ENCODE measurements around the gene DLG2. TPM values are rescaled to one million over a fixed set of nuclear protein-coding genes. Genes with fewer than 3 reads are reported as not detected.

Gene DLG2
- total RNA-seq, 1 donor from 2014 or later = 7.2 TPM

DNA sequence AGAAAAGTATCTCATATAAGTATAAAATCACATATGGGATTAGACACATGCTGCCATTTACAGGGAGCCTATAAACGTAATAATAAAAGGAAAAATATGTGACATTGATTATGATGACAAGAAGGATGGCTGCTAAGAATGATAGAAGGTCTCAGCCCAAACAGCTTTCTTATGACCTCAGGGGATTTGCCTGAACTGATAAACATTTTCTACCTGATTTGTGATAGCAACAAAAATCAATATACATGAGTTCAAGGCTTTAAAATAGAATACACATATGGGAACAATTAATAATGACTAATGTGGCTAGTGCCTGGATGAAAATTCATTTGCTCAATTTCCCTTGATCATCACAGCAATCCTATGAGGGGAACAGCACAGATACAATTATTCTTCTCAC lies 1704.2 kb downstream of the DLG2 start:
- intact Hi-C loops (cut with DNase I) = no loop called here
- Histone ChIP-seq H3K27ac (no peak overlapping the region), H3K9me3 (no peaks in the 10 kb centered on the region), H3K36me3 (no peaks in the 10 kb centered on the region), H3K27me3 (ENCODE audit: low read depth) (no peaks in the 10 kb centered on the region), H3K4me1 (no peaks in the 10 kb centered on the region), H3K4me3 (no peak overlapping the region)
- ATAC-seq (no peak), DNase-seq (no peak)
- TF ChIP-seq, protein P1, sequence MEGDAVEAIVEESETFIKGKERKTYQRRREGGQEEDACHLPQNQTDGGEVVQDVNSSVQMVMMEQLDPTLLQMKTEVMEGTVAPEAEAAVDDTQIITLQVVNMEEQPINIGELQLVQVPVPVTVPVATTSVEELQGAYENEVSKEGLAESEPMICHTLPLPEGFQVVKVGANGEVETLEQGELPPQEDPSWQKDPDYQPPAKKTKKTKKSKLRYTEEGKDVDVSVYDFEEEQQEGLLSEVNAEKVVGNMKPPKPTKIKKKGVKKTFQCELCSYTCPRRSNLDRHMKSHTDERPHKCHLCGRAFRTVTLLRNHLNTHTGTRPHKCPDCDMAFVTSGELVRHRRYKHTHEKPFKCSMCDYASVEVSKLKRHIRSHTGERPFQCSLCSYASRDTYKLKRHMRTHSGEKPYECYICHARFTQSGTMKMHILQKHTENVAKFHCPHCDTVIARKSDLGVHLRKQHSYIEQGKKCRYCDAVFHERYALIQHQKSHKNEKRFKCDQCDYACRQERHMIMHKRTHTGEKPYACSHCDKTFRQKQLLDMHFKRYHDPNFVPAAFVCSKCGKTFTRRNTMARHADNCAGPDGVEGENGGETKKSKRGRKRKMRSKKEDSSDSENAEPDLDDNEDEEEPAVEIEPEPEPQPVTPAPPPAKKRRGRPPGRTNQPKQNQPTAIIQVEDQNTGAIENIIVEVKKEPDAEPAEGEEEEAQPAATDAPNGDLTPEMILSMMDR (IDR thresholded peaks at IDR 0.05) = no peak

DNA sequence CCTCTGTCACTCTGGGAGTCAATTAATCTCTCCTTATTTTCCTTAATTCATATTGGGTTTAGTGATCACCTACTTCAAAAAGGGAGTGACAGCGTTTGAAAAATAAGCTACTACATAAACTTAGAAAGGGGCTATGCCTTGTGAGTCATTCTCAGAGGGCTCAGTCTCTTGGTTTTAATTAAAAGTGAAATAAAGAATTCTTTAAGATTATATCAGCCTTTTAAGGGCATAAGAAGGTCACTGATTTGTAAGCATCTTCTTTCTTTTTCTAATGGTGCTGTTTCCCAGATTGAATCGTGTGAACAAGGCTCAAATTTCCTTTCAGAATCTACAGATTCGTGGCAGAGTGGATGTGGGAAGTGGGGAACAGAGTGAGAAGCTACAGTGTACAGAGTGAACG lies 1704.8 kb downstream of the DLG2 start:
- no peaks in the 10 kb centered on the region for H3K27me3 ChIP-seq (ENCODE audit: low read depth)
- H3K4me1 ChIP-seq = no peaks in the 10 kb centered on the region
- H3K27ac ChIP-seq = no peak overlapping the region
- TF ChIP-seq, protein P1 (IDR thresholded peaks at IDR 0.05) = no peak
- H3K4me3 ChIP-seq = no peak overlapping the region
- no peak for DNase-seq
- no peak for ATAC-seq
- no peaks in the 10 kb centered on the region for H3K9me3 ChIP-seq
- no peaks in the 10 kb centered on the region for H3K36me3 ChIP-seq
- intact Hi-C loops (cut with DNase I) = no loop called here

DNA sequence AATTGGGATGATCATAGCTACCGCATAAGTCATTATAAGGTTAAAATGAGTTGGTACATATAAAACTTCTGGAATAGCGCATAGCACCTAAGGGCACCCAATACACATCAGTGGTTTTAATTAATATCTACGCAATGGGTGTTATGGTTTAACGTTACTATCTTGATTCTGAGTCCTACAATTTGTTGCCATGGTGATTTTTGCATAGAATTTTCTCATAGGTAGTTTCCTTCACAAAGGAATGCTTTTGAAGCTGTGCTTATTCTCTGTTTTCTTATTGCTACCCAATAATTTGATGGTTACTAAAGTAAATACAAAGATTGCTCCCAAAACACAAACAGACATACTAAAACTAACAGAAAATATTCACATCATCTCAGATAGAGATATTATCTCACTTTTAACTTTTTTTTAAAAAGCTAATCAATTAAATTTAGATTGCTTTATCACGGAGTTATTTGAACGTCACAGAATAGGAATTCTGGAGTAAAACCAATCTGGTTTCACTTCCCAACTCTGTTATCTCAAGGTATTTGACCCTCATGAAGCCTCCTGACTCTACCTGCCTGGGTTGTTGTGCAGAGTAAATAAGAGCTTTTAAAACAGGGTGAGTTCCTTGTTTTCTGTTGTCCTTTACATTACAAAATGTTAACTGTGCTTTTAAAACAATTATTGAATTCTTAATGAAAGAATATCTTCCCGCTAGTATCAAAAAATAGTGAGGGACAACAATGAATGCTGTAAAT lies 1705.5 kb downstream of the DLG2 start:
- H3K27ac ChIP-seq = no peak overlapping the region
- intact Hi-C loops (cut with DNase I) = no loop called here
- H3K9me3 ChIP-seq = no peaks in the 10 kb centered on the region
- no peaks in the 10 kb centered on the region for H3K4me1 ChIP-seq
- TF ChIP-seq, protein P1 (IDR thresholded peaks at IDR 0.05) = no peak
- ATAC-seq (no peak), DNase-seq (no peak)
- H3K4me3 ChIP-seq = no peak overlapping the region
- no peaks in the 10 kb centered on the region for H3K27me3 ChIP-seq (ENCODE audit: low read depth)
- no peaks in the 10 kb centered on the region for H3K36me3 ChIP-seq

DNA sequence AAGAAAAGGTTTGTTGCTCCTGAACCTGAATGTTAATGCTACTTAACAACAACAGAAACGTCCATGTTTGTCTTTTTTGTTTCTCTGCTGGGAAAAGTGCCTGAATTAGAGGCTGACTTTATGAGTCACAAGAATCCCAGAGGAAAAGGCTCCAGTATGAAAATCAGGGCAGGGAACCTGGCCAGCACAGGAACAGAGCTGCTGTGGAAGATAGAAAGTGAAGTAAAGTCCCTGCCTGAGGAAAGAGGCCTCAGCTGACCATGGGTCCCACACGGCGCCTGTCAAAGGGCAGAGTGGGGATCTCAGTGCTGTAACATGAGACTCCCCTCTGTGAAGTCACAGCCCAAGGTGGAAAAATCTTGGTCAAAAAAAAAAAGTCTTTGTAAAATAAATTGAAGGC lies 1708.7 kb downstream of the DLG2 start:
- H3K27ac ChIP-seq = no peak overlapping the region
- ATAC-seq (no peak), DNase-seq (no peak)
- no peaks in the 10 kb centered on the region for H3K36me3 ChIP-seq
- H3K4me1 ChIP-seq = no peaks in the 10 kb centered on the region
- intact Hi-C loops (cut with DNase I) = no loop called here
- TF ChIP-seq, protein P1 (IDR thresholded peaks at IDR 0.05) = no peak
- no peaks in the 10 kb centered on the region for H3K9me3 ChIP-seq
- no peaks in the 10 kb centered on the region for H3K27me3 ChIP-seq (ENCODE audit: low read depth)
- H3K4me3 ChIP-seq = no peak overlapping the region

DNA sequence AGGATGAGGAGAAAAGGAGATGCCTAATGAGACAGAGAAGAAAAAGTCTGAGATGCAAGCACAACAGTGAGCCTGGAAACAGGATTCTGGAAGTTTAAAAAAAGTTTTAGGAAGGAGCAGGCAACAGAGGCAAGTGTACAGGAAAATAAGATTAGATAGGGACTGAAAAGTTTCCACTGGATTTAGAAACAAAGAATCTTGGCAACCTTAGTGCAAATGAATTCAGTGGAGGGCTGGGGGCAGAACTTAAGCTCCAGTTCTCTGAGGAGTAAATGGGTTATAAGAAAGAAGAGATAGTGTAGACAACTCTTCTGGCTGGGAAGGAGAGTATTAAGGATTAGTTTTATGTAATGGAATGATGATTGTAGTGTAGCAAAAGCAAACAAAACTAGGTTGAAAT lies 1712.1 kb downstream of the DLG2 start:
- Histone ChIP-seq H3K36me3 (no peaks in the 10 kb centered on the region), H3K4me1 (no peaks in the 10 kb centered on the region), H3K27me3 (ENCODE audit: low read depth) (no peaks in the 10 kb centered on the region), H3K4me3 (no peak overlapping the region), H3K27ac (no peak overlapping the region), H3K9me3 (no peaks in the 10 kb centered on the region)
- TF ChIP-seq, protein P1 (IDR thresholded peaks at IDR 0.05) = no peak
- ATAC-seq = no peak
- intact Hi-C loops (cut with DNase I) = no loop called here
- DNase-seq = no peak
